HL-60 (cell line): ENCODE data around the gene AIFM3.
"Not testable (repeated sequence)": the region's sequence is repeated elsewhere in the genome, so short reads cannot be mapped to it uniquely, and the experiment has no call there.

Source experiments
- DNase-seq, 2 experiments: peaks; one replicate each; pipeline ENCODE4 v3.0.0-alpha.2; 2010 to 2020; ENCODE audit warnings: low read depth in 1 of 2, low spot score in 1 of 2
- H3K27ac ChIP-seq: fragments of 250-450 bp; sonication (Bioruptor Pico); replicated peaks from 2 replicates; pipeline ENCODE4 v1.5.1; 2020; ENCODE audit warnings: mild to moderate bottlenecking, moderate library complexity
- H3K27me3 ChIP-seq: fragments of 250-450 bp; sonication (Bioruptor Pico); 2 replicates; pipeline ENCODE4 v1.5.1; 2021; ENCODE audit warnings: mild to moderate bottlenecking, moderate library complexity; ENCODE audit not compliant: insufficient read depth, poor library complexity, severe bottlenecking
- H3K4me3 ChIP-seq: replicated peaks from 2 replicates; pipeline ENCODE4 v1.5.1; 2011; ENCODE audit warnings: mild to moderate bottlenecking, control low read depth, low read length; ENCODE audit not compliant: insufficient read depth
- GABPA ChIP-seq: IDR thresholded peaks from 2 replicates; pipeline ENCODE4 v1.6.1; 2012; ENCODE audit warnings: low read depth
- POLR2AphosphoS5 ChIP-seq: IDR thresholded peaks from 2 replicates; pipeline ENCODE4 v1.6.1; 2012; ENCODE audit warnings: low read depth
- SPI1 ChIP-seq: IDR thresholded peaks from 2 replicates; pipeline ENCODE4 v1.6.1; 2012; ENCODE audit warnings: low read depth, mild to moderate bottlenecking, borderline replicate concordance
- TF ChIP-seq, protein P1 (sequence below): IDR thresholded peaks from 2 replicates; pipeline ENCODE4 v1.6.1; 2012; ENCODE audit warnings: low read depth; ENCODE audit not compliant: insufficient replicate concordance
- TF ChIP-seq, protein P2 (sequence below): IDR thresholded peaks from one replicate; pipeline ENCODE4 v1.5.1; 2011; ENCODE audit warnings: low read length, control low read depth, inconsistent platforms; ENCODE audit not compliant: insufficient read depth

AIFM3 gene

DNA sequence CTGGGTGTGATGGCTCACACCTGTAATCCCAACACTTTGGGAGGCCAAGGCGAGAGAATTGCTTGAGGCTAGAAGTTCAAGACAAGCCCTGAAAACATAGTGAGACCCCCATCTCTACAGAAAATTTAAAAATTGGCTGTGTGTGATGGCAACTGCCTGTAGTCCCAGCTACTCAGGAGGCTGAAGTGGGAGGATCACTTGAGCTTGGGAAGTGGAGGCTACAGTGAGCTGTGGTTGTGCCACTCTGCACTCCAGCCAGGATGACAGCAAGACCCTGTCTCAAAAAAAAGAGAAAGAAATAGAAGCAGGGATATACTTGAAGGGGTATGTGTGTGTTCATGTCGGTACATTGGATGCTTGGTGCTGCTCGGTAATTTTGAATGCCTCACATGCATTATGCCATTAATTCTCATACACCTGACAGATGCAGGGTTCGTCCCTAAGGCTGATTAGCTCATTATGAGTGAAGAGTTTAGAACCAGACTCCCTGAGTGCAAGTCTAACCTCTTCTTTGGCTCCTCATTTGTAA is 35.9 kb upstream of the AIFM3 start:
- Histone ChIP-seq H3K4me3 (no peak overlapping the region), H3K27me3 (no peaks in the 10 kb centered on the region), H3K27ac (no peak overlapping the region)
- no peak for DNase-seq
- TF ChIP-seq GABPA (no peak), POLR2AphosphoS5 (no peak), SPI1 (no peak)
- TF ChIP-seq, protein P1, sequence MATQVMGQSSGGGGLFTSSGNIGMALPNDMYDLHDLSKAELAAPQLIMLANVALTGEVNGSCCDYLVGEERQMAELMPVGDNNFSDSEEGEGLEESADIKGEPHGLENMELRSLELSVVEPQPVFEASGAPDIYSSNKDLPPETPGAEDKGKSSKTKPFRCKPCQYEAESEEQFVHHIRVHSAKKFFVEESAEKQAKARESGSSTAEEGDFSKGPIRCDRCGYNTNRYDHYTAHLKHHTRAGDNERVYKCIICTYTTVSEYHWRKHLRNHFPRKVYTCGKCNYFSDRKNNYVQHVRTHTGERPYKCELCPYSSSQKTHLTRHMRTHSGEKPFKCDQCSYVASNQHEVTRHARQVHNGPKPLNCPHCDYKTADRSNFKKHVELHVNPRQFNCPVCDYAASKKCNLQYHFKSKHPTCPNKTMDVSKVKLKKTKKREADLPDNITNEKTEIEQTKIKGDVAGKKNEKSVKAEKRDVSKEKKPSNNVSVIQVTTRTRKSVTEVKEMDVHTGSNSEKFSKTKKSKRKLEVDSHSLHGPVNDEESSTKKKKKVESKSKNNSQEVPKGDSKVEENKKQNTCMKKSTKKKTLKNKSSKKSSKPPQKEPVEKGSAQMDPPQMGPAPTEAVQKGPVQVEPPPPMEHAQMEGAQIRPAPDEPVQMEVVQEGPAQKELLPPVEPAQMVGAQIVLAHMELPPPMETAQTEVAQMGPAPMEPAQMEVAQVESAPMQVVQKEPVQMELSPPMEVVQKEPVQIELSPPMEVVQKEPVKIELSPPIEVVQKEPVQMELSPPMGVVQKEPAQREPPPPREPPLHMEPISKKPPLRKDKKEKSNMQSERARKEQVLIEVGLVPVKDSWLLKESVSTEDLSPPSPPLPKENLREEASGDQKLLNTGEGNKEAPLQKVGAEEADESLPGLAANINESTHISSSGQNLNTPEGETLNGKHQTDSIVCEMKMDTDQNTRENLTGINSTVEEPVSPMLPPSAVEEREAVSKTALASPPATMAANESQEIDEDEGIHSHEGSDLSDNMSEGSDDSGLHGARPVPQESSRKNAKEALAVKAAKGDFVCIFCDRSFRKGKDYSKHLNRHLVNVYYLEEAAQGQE: no peak
- TF ChIP-seq, protein P2, sequence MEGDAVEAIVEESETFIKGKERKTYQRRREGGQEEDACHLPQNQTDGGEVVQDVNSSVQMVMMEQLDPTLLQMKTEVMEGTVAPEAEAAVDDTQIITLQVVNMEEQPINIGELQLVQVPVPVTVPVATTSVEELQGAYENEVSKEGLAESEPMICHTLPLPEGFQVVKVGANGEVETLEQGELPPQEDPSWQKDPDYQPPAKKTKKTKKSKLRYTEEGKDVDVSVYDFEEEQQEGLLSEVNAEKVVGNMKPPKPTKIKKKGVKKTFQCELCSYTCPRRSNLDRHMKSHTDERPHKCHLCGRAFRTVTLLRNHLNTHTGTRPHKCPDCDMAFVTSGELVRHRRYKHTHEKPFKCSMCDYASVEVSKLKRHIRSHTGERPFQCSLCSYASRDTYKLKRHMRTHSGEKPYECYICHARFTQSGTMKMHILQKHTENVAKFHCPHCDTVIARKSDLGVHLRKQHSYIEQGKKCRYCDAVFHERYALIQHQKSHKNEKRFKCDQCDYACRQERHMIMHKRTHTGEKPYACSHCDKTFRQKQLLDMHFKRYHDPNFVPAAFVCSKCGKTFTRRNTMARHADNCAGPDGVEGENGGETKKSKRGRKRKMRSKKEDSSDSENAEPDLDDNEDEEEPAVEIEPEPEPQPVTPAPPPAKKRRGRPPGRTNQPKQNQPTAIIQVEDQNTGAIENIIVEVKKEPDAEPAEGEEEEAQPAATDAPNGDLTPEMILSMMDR: no peak

GRCh38 chr22:20933910-20934309 is 33.1 kb upstream of the AIFM3 start:
- no peak for TF ChIP-seq POLR2AphosphoS5
- TF ChIP-seq, protein P1: no peak
- TF ChIP-seq GABPA: no peak
- TF ChIP-seq SPI1: no peak
- TF ChIP-seq, protein P2: no peak
- H3K27ac ChIP-seq: no peak overlapping the region
- no peak overlapping the region for H3K4me3 ChIP-seq
- no peaks in the 10 kb centered on the region for H3K27me3 ChIP-seq
- DNase-seq: no peak

DNA sequence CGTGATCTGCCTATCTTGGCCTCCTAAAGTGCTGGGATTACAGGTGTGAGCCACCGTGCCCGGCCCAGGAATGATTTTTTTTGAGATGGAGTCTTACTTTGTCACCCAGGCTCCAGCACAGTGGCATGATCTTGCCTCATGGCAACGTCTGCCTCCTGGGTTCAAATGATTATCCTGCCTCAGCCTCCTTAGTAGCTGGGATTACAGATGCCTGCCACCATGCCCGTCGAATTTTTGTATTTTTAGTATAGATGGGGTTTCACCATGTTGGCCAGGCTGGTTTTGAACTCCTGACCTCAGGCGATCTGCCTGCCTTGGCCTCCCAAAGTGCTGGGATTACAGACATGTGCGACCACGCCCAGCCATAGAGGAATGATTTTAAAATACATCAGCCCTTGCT is 32.0 kb upstream of the AIFM3 start:
- not testable (repeated sequence) for H3K4me3 ChIP-seq, DNase-seq, H3K27ac ChIP-seq, H3K27me3 ChIP-seq

DNA sequence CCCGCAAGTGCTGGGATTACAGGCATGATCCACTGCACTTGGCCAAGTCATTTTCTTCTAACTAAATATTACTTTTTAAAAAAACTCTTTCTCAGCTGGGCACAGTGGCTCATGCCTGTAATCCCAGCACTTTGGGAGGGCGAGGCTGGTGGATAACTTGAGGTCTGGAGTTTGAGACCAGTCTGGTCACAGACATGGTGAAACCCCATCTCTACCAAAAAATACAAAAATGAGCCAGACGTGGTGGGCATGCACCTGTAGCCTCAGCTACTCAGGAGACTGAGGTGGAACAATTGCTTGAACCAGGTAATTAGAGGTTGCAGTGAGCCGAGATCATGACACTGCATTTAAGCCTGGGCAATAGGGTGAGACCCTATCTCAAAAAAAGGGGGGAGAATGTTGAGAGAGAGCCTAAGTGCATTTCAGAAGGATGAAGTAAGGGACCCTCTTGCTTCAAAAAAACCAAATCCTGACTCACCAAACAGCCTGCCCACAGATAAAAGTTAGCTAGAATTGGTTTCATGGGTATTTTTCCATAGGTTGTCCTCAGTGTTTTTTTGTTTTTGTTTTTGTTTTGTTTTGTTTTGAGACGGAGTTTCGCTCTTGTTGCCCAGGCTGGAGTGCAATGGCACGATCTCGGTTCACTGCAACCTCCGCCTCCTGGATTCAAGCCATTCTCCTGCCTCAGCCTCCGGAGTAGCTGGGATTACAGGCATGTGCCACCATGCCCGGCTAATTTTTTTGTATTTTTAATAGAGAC is 31.1 kb upstream of the AIFM3 start:
- DNase-seq, H3K27ac ChIP-seq, H3K27me3 ChIP-seq, H3K4me3 ChIP-seq: not testable (repeated sequence)
